ENCODE measurements around the gene EYA3.

DNA sequence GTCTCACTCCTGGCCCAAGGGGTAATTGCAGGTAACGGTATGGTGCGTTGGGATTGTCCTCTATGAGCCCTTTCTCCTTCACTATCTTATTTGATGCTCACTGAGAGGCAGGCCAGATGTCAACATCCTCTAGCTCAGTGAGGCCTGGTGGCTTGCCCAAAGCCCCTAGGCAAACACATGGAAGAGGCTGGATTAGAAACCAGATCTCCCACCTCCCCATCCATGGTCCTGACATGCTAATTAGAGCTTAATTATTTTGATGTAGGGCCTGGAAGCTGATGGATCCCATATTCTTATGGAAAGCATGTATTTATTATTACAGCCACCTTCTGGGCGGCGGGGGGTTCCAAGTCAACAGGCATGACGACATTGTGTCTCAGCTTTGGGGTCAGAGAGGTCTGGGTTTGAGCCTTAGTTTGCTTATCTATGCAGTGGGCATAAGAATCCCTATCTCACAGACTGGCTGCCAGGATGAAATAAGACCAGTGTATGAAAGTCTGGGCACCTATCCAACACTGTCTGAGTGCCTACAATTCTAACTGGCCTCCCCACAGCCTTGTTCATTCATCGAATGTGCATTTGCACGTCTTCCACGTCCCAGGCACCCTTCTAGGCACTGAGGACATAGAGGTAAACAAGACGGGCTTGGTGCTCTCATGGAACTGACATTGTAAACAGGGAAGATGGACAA, 147.4 kb downstream of the EYA3 start:
- TF ChIP-seq POLR2AphosphoS5 (IDR thresholded peaks at IDR 0.05): no peak
- TF ChIP-seq CTCF (IDR thresholded peaks at IDR 0.05 in 8 of 11, conservative IDR thresholded peaks at IDR 0.05 in 3 of 11): no peak
